GM04504 (cell line): ENCODE measurements around the gene CHST5.
"Not testable (repeated sequence)": the region's sequence is repeated elsewhere in the genome, so short reads cannot be mapped to it uniquely, and the experiment has no call there.

Experiments used
- DNase-seq: peaks from one replicate; pipeline ENCODE4 v3.0.0-alpha.2; 2012; ENCODE audit warnings: low read depth

Gene CHST5

DNA sequence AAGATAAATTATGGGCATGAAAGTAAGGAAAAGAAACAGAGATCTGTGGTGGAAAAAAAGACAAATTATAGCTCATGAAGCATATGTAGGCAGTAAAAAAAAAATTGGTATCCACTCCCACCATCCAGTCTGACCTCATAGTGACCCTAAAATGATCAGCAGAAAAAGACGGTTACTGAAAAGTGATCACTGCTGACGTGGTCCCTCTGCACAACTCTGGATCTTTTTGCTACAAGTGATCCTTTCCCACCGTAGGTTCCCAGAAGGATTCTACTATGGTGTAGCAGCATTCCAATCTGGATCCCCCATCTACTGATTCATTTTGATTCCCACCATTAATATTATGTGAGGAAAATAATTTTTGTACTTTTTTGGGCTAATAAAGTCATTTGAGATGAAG, 29.8 kb downstream of the CHST5 start:
- no peak for DNase-seq

DNA sequence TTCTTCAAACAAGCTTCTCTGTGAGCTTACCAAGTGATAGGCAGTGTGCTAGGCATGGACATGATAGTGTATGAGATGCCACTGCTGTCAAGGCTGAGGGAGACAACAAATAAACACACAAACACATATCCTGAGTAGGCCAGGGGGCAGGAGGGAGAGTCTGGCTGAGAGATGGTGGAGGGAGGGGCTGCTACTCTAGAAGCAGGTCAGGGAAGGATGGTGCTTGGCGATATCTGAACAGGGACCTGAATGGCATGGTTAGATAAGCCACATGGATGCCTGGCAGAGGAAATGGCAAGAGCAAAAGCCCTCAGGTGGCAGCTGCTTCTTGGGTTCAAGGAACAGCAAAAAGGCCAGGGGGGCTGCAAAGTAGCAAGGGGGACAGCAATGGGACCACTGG, 32.1 kb downstream of the CHST5 start:
- no peak for DNase-seq

DNA sequence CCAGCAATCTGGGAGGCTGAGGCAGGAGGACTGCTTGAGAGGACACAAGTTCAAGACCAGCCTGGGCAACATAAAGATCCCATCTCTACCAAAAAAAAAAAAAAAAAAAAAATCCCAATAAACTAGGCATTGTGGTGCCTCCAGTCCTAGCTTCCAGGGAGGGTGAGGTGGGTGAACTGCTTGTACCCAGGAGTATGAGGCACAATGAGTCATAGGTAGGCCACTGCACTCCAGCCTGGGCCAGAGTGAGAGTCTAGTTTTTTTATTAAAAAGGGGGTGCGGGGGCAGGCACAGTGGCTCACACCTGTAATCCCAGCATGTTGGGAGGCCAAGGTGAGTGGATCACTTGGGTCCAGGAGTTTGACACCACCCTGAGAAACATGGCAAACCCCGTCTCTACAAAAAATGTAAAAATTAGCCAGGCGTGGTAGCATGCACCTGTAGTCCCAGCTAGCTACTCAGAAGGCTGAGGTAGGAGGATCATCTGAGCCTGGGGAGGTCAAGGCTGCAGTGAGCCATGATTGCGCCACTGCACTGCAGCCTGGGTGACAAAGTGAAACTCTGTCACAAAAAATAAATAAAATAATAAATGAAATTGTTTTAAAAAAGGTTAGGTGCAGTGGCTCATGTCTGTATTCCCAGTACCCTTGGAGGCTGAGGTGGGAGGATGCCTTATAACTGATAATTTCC, 32.8 kb downstream of the CHST5 start:
- no peak for DNase-seq

DNA sequence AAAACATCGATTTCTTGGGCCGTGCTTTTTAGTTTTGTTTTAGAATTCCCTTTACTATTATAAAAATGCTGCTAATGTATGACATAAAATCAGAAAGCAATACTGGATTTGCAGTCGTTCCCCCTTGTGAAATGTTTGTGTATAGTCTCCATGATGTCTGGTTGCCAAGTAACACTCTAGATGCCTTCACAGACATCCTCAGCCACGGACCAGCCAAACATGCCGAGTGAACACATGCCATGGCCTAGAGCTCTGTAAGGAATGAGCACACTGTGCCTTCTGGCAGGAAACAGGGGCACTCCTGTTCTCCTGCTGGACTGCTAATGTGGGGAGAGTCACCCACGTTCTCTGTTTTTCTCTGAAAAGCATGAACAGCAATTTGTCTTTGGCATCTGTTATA, 34.1 kb downstream of the CHST5 start:
- DNase-seq, result not testable (repeated sequence)

DNA sequence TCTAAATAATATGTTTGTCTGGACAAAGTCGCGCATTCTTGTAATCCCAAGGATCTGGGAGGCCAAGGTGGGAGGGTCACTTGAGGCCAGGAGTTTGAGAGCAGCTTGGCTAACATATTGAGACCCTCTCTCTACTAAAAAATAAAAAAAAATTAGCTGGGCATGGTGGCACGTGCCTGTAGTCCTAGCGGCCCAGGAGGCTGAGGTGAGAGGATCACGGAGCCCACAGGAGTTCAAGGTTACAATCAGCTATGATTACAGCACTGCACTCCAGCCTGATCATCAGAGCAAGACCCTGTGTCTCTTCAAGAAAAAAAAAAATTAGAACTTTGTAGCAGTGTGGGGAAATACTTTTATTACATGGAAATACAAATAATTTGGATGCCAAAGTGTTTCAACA, 34.5 kb downstream of the CHST5 start:
- no peak for DNase-seq

DNA sequence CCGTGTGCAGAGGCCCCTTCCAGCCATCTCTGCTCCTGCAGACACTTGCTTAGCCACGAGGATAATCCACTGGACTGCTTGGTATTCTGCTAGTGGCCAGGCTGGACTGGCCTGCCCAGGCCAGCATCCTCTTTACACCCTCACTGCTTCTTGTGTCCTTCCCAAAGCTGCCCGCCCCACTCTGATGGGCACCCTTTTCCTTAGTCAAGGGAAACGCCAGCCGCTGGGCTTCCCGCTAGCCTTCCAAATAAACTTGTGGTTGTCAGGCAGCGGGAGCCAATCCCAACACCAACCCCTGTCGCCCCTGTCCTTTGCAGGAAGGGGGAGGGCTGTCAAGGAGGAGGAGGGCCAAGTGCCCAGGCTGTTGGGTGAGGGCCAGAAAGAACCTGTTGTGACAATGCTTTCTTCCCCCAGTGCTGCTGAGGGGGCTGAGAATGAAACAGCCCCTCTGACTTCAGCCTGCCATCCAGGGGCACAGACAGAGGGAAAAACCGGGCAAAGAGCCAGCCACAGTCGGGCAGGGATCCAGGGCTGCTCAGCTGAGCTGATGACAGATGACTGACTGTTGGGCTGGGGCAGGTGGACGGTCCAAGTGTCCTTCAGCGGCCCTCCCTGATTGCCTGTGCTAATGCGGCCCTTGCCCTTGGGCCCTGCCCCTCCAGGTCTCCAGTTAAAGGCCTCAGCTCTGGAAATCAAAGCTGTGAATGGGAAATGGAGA, 37.1 kb downstream of the CHST5 start:
- not testable (repeated sequence) for DNase-seq

DNA sequence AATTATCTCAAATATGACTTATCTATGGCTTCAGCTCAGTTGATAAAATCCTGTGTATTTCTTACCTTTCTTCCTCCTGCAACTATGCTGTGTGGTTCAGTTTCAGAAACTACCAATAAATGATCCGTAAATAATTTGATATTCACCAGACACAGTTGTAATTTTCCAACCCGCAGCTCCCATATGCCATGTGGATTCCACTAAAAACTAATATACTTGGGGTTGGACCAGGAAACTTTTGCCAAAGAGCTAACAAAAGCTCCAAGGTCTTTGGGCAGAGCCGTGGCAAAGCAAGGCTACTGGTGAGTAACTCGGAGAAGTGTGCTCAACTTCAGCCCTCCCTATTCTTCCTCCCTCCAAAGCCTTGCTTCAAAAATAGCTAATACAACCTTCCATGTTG, 38.4 kb downstream of the CHST5 start:
- DNase-seq, result no peak

DNA sequence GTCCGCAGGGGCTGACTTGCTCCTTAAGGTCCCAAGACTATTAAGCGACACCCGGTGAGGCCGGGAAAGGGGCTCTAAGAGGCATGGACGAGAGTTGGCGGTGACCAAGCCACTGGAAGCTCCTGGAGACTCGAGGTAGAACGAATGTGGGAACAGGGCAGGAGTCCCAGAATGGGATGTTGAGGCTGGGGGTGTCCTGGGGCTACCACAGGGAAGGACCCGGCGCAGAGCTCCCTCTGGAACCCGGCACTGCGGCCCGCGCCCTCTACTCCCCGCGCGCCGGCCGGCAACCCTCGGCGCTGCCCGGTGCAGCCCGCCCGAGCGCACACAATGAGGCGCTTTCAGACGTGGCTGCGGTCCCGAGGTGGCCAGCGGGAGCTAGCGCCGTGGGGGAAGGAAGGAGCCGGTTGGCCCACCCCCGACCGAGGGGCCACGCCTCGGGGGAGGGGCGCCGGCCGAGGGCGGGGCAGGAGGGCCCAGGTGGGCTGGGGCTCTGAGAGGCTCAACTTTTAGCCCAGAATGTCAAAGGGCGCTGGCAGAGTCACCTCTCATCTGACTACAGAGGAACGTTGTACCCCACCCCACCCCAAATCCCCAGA, 40.7 kb downstream of the CHST5 start, which contains the start of gene CHST6:
TSS of gene CHST6 (minus strand) at position 366 of the 599 bp plus-strand sequence. CDS start 15,613 bp downstream, outside the sequence.
- DNase-seq, result no peak

DNA sequence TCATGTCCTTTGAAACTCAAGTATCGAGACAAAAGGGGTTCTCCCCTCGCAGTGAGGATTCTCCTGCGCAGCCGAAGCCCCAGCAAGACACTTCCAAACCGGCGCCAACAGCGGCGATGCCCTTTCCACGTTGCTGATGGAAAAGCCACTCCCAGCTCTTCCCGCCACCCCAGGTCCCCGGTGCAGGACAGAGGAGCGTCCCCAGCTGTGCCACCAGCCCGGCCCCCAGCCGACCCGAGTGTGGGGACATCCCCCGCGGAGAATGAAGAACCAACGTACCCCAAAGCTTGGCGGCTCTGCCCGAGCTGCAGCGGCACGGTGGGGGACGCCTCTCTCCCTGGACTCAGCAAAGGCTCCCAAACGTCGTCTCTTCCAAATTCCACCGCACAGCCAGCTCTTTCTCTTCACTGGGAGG, 41.2 kb downstream of the CHST5 start:
- no peak for DNase-seq

DNA sequence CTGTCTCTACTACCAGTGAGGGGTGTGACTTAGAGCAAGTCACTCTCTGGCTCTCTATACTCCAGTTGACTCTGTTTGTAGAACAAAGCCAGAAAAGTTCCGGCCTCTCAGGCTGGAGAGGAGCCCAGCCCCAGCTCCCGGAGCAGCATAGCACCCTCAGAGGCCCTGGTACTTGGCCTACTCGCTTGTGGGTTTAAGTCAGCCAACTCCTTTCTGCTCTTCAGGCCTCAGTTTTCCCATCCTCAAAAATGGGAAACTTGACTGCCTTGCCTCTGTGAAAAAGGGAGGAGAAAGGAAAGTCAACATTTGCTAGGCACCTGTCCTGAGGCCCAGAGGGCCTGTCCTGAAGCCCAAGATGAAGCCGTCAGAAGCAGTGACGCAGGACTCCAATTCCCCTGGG, 41.7 kb downstream of the CHST5 start:
- DNase-seq, result no peak

DNA sequence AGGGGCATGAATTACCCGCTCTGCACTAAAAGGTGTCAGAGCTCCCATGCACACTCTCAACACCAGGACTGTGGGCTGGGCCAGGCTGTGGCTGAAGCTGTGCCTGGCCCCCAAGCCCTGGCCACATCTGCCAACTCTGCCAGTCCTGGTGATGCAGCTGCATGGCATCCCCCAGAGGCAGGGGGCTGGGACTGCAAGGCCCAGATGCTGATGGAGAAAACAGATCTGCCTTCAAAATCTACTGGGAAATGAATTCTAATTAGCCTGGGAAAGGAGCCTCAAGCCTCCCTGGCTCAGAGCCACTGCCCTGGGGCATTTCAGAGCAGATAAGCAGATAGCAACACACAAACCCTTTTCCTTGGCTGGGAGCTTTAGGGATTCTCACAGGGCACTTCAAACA, 44.0 kb downstream of the CHST5 start:
- no peak for DNase-seq

DNA sequence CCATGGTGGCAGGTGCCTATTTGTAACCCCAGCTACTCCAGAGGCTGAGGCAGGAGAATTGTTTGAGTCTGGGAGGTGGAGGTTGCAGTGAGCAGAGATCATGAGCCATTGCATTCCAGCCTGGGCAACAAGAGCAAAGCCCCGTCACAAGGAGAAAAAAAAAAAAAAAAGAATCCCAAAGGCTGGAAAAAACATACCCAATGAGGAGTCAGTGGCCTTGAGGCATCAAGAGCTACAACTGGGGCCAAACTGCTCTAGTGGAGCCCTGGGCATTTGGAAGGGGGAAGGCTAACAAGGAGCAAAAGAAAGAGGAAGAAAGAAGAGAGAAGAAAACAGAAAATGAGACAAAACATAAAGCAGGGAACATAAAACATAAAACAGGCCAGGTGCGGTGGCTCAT, 47.6 kb downstream of the CHST5 start:
- no peak for DNase-seq

DNA sequence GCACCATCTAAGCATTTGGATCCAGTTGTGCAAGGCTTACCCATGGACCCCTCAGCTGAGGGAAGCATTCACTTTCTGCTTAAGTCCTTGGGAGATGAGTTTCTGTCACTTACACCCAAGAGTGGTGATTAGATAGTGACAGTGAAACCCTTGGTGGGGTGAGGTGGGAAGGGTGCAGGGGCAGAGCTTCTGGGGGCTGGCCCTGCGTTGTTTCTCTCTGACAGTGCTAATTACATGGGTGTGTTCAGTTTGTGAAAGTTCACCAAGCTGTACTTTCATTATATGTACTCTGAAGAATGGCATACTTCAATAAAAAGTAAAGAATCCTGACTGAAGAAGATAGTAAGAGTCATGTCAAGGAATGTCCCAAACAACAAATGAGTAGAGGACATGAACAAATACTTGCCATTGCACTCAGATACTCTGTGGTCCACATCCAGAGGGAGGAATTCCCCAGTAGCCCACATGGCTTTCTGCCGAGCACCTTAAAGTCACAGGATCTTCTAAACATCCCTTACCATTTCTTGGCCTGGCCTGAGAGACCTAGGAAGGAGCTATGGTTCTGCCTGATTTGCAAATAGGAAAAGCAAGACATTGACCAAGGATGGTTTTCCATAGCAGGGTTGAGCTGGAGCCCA, 49.1 kb downstream of the CHST5 start:
- no peak for DNase-seq

DNA sequence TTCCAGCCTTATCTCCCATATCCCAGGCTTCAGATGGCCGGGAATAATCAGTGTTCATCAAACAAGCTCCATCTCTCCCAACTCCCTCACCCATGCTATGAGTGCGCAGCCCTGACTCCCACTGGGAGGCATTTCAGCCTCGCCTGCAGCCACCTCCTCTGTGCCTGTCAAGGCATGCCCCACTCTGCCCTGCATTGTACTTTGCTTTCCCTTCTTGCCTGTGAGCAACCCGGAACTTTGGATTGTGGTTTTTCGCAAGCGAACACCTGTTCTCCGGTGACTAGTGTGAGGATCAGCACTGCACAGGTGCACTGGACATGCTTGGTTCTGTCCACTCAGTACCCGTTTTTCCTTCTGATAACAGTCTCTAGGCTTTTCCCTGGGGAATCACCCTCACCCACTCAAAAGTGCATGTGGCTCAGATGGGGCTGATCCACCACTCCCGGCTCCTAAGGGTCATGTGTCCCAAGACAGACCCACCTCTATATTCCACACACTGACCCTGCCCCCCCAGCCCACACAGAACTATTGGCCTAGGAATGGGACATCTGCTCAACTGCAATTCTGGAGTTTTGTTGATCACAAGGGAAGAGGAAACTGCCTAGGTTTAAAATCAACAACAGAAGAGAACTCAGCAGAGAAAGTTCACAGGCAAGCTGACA, 49.8 kb downstream of the CHST5 start:
- DNase-seq, result no peak

DNA sequence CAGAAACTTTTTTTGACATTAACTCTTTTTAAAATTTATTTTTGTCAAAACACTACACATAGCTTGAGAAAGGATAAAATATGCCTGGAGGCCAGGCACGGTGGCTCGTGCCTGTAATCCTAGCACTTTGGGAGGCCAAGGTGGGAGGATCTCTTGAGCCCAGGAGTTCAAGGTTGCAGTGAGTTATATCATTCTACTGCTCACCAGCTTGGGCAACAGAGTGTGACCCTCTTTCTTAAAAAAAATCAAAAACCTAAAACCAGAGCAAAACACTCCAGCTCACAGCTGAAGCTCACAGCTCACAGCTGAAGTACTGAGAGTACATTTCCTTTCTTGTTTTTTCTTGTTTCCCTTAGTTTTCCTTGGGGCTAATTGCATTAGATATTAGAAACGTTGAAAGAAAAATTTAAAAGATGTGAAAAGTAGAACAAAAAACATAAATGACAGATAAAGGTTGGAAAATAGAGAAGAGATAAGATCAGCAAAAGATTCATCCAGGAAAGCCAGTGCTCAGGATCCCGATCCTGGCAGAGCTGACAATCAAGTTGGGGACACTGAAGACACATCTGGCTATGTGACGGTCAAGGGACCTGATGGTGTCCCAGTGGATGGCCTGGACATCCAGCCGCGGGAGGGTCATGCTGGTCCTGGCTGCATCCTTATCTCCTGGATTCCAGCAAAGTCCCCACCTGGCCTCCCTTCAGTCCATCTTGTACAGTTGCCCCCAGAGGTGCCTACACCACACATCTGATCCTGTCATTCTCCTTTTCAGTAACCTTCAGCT, 50.5 kb downstream of the CHST5 start:
- no peak for DNase-seq

DNA sequence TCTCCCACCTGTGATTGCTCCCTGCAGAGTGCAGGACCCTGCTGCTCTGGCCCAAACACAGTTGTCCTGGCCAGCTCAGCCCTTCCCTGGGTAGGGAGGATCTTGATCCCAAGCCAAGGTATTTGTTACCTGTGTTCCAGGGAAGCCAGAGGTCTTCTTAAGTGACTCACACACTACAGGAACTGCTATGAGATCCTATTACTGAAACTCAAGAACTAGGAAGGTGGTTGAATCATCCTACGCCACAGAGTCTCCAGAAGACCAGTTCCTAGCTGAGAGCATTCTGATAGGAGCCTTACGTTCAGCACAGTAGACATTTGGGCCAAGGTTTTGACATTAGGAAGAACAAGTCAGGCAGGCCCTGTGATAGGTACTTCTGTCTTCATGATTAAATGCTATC, 52.7 kb downstream of the CHST5 start:
- no peak for DNase-seq

DNA sequence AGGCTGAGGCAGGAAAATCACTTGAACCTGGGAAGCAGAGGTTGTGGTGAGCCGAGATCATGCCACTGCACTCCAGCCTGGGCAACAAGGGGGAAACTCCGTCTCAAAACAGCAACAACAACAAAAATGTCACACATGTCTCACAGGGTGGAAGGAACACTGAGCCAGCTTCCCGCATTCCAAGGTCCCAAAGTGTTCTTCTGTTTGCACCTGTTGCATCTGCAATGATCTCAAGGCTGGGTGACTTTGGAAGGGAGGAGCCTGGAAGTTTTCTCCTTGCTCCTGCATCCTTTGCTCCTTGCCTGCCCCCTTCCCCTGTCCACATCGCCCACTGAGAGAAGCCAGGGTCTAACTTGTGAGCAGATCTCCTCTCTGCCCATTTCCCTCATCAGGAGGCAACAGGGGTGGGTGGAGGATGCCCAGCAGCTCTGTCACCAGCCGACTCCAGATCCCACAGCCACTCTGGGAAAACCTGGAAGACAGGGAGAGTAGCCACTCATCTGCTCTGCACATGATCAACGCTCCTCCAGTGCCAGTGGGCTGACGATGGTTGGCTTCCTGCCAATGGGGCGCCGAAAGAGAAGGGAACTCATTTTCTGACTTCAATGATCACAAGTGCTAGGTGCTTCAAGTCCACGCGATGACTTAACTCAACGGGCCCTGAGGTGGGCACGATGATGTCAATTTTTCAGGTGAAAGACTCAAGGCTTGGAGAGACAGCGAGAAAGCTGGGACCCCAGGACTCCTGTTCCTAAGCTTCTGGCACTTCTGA, 53.3 kb downstream of the CHST5 start:
- no peak for DNase-seq

DNA sequence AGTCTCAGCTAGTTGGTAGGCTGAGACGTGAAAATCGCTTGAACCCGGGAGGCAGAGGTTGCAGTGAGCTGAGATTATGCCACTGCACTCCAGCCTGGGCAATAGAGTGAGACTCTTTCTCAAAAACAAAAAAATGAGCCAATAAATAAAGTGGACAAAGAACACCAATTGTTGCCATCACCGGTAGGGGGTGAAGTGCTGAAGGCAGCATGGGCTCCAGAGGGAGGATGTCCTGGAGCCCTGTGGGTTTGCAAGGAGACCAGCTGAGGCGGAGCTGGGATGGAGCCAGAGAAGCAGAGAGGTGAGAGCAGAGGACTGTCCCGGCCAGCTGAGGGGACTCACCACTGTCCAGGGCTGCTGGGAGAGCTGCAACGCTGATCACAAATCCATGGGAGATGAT, 54.4 kb downstream of the CHST5 start:
- no peak for DNase-seq

DNA sequence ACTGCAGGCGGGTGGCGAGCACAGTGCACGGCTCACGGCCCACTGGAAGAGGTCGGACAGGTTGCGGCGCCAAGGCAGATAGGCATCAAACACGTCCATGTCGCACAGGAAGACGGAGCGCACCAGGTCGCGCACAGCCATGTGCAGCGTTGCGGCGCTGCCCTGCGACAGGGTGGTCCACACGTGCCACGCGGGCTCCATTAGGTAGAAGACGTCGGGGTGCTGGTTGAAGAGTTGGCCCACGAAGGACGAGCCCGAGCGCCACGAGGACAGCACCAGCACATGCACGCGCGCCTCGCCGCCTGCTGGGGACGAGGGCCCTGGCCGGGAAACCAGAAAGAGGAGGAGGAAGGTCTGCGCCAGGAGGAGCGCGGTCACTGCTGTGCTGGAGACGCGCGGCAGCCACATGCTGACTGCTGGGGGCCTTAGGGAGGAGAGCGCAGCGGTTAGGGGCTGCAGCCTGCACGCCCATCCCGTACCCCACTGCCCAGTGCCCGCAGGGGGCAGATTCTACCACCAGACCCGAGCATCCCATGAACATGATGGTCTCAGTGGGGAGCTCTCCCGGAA, 56.4 kb downstream of the CHST5 start:
- no peak for DNase-seq
